Fibroblast of the conjunctiva (primary cell): ENCODE results near the gene ARRB2.
"Not testable (repeated sequence)": the region's sequence is repeated elsewhere in the genome, so short reads cannot be mapped to it uniquely, and the experiment has no call there.

Source experiments
- DNase-seq: peaks from one replicate; pipeline ENCODE4 v3.0.0-alpha.2; 2010; ENCODE audit warnings: low read depth

ARRB2 gene

GRCh38 chr17:4709794-4710692 lies at the start of gene ARRB2:
TSS of gene ARRB2 (plus strand) at chr17:4710632. CDS start at chr17:4710722, 90 bp downstream.
- DNase-seq, result peak; percentile 98

- no peak for DNase-seq
These were observed 46.7 kb upstream of the ARRB2 start for GRCh38 chr17:4663711-4664110.

- no peak for DNase-seq
These were observed 46.2 kb upstream of the ARRB2 start for GRCh38 chr17:4664230-4664629.

GRCh38 chr17:4665027-4665426 lies 45.4 kb upstream of the ARRB2 start:
- DNase-seq, result no peak

GRCh38 chr17:4666296-4666695 lies 44.1 kb upstream of the ARRB2 start:
- DNase-seq, result no peak

GRCh38 chr17:4667166-4667565 lies 43.3 kb upstream of the ARRB2 start:
- no peak for DNase-seq

GRCh38 chr17:4672055-4672630 lies 38.3 kb upstream of the ARRB2 start:
- no peak for DNase-seq

GRCh38 chr17:4672751-4673150 lies 37.7 kb upstream of the ARRB2 start:
- no peak for DNase-seq

- DNase-seq, result no peak
These were observed 37.3 kb upstream of the ARRB2 start for GRCh38 chr17:4673169-4673568.

GRCh38 chr17:4673986-4674684 lies 36.3 kb upstream of the ARRB2 start:
- no peak for DNase-seq

GRCh38 chr17:4674685-4674998 lies 35.8 kb upstream of the ARRB2 start:
- DNase-seq, result no peak

GRCh38 chr17:4675791-4676190 lies 34.6 kb upstream of the ARRB2 start:
- no peak for DNase-seq

GRCh38 chr17:4676791-4677190 lies 33.6 kb upstream of the ARRB2 start:
- DNase-seq, result no peak

- DNase-seq, result peak; percentile 24
These were observed 31.9 kb upstream of the ARRB2 start for GRCh38 chr17:4678448-4679026.

- no peak for DNase-seq
These were observed 30.8 kb upstream of the ARRB2 start for GRCh38 chr17:4679658-4680057.

GRCh38 chr17:4683739-4684138 lies 26.7 kb upstream of the ARRB2 start:
- not testable (repeated sequence) for DNase-seq

- DNase-seq, result not testable (repeated sequence)
These were observed 20.6 kb upstream of the ARRB2 start for GRCh38 chr17:4689872-4690271.

GRCh38 chr17:4690745-4691144 lies 19.7 kb upstream of the ARRB2 start:
- no peak for DNase-seq

- DNase-seq, result no peak
These were observed 18.7 kb upstream of the ARRB2 start for GRCh38 chr17:4691686-4692085.

GRCh38 chr17:4693416-4693815 lies 17.0 kb upstream of the ARRB2 start:
- DNase-seq, result no peak

- DNase-seq, result no peak
These were observed 14.0 kb upstream of the ARRB2 start for GRCh38 chr17:4696437-4696805.

- not testable (repeated sequence) for DNase-seq
These were observed 10.9 kb upstream of the ARRB2 start for GRCh38 chr17:4699401-4700056.
